NCI-H345 (cell line): ENCODE results near the gene CACNG4.

Experiments
- DNase-seq: peaks from one replicate; lab custom pipeline; 2025; lab: John Stamatoyannopoulos, UW

CACNG4 gene

DNA sequence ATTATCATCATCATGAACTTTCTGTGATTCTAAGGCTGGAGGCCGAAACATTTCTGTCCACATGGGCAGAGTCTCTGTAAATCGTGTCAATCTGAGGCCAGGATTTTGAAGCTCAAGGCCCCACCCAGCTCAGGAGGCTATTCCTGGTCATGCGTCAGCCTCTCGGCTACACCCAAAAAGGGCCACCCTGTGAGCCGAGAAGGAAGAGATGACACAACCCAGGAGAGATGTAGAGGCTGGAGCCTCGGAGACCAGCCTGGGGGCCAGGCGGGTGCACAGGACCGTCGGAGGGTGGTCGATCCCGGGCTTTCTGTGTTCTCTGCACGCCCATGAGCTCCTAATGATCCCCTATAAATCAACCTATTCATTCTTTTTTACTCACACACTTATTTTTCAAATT, 78.8 kb downstream of the CACNG4 start:
- DNase-seq: no peak

- DNase-seq: no peak
Observed at GRCh38 chr17:67044016-67044772, 79.7 kb downstream of the CACNG4 start, which contains the start of gene CACNG1. Gene CACNG1 (plus strand): TSS chr17:67044554. CDS start chr17:67044661, 107 bp downstream.

DNA sequence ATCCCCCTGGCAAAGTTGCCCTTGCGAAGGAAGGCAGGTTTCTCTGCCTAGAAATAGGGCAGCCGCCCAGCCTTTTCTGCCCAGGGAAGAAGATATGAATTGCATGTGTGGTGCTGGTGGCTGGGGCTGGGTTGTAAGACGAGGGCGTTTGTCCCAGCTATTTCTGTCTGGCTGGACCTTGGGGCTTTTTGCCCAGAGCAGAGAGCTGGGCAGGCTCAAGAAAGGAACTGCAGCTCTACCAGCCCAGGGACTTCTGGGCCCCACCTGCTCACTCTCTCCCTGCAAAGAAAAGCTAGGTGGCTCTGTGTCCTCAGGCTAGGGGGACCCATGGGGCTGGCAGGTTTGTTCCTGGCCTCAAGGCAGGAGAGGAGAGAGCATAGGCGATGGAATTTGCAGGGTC, 80.4 kb downstream of the CACNG4 start:
- DNase-seq: no peak

DNA sequence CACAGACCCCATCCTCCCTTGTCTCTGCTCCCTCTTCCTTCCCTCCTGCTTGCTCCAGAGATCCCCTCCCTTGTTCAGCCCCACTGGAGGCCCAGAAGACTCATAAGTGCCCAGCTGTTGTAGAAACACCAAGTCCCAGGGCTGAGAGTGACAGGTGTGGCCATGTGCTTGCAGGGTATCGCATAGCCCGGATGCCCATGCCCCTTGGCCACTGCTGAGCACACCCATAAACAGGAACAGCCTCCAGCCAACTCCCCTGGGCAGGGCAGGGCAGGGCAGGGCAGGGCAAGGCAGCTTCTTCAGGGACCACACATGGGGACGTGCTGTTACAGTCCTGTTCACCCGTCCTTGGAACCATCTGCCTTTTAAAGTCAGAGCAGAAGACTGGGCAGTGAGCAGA, 81.9 kb downstream of the CACNG4 start:
- no peak for DNase-seq

DNA sequence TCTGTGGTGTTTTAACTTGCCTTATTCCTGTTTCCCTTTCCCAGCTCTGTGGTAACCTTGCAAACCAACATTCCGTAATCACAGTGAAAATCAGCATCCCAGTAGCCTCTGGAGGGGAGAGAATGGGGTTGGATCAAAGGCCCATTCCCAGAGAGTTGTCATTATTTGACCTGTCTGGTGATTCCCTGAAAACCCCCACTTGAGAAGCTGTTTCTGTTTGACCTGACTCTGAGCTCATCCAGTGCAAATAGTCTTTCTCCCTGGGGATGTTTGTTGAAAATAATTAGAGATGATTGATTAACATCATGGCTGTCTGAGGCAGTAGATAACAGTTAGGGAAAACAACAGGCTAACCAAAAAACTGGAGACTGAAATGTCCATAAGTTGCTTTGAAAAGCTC, 82.9 kb downstream of the CACNG4 start:
- no peak for DNase-seq

DNA sequence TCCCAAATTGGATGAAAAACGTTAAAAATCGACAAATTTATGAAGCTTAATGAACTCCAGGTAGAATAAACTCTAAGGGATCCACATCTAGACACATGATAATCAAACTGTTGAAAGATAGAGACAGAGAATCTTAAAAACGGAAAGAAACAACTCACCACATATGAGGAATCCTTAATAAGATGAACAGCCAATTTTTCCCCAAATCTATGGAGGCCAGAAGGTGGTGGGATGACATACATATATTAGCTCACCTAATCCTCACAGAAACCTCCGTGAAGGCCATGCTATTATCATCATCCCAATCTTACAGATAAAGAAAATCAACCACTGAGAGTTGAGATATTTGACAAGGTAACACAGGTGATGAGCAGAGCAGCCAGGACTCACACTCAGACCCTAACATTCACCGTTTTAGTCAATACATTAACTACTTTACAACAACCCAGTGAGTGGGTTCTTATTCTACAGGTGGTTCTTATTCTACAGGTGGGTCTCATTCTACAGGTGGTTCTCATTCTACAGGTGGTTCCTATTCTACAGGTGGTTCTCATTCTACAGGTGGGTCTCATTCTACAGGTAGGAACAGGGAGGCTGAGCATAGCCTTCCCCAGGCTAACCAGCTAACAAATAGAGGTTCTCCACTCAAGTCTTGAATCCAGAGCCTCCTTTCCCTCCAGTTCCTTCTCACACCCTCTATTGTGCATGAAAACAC, 84.7 kb downstream of the CACNG4 start:
- DNase-seq: no peak

DNA sequence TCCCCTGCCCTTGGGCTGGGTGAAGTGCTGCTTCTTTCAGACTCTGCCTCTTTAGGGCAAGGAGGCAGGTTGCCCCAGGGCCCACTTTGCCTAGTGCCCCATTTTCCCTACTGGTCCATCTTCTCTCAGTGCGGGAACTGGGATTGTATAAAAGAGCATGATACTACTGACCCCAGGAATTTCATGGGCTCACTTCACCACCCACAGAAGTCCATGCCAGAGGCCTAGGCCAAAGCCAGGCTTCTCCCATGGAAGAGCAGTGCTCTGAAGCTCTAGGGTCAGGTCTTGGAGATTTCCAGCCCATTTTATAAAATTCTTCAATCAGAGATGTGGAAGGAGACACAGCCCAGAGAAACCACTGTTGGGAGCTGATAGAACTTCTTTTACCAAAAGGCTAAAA, 85.6 kb downstream of the CACNG4 start:
- no peak for DNase-seq

- no peak for DNase-seq
Observed at GRCh38 chr17:67050471-67051154, 86.1 kb downstream of the CACNG4 start.

DNA sequence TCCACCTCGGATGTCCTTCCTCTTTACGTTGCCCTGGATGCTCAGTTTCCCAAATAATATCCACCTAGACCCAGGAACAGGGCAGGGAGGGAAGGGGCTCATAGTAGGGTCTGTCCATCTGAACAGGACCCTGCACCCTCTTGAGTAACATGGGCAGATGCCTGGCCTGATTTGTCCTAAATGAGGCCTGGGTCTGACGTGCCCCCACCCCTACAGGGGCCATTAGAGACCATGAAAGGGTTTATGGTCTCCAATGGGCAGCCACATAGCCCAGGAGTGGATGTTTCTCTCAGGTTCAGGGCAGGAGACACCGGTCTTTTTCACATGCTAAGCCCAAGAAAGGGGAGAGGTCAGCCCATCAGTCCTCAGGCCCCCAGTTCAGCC, 86.6 kb downstream of the CACNG4 start:
- DNase-seq: no peak

DNA sequence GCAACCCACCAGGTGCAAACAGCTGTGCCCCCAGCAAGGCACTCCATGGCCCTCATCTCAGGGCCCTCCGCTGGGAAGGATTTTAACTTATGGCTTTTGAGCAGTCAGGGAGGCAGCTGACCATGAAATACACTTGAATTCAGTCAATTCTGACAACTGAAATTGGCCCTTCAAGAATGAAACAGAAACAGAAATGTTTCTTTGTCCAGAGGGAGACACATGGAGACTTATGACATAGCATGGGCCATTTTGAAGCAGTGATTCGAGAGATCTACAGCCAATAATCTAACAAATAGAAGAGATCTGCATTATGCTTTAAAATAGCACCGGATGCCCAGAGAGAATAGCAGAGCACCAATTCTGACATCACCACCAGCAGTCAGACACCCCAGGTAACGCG, 87.3 kb downstream of the CACNG4 start:
- DNase-seq: no peak

GRCh38 chr17:67052720-67053437, 88.4 kb downstream of the CACNG4 start:
- no peak for DNase-seq

GRCh38 chr17:67053438-67054000, 89.0 kb downstream of the CACNG4 start:
- DNase-seq: no peak

DNA sequence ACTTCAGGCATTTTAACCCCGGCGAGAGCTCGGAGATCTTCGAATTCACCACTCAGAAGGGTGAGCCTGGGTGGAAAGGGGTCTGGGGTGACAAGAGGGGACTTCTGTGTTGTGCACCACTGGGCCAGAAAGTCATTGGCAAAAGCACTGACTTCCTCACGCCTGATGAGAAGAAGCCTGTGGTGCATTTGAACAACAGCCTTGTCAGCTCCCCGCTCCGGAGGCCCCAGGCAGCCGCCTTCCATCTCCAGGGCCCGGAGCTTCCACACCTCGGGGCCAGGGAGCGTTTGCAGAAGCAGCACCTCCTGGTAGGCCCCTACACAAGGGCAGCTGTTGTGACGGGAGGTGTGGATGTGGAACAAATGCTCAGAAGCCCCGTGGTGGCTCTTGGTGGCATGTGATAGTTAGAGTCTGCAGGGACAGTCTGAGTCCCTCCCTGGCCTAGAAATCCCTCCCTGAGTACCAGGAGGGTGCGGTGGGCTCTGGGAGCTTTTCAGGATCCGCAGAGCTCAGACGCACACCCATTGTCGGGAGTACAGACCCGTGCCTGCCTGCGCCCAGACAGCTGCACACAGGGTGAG, 89.6 kb downstream of the CACNG4 start:
- DNase-seq: no peak

DNA sequence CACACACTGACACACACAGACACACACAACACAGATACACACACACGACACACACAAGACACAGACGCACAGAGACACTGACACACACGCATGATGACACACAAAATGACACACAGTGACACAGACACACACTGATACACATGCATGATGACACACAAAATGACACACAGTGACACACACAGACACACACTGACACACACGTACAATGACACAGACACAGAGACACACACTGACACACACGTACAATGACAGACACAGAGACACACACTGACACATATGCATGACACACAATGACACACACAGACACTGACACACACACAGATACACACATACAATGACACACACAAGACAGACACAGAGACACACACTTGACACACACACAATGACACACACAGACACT, 90.1 kb downstream of the CACNG4 start:
- no peak for DNase-seq

- DNase-seq: no peak
Observed at GRCh38 chr17:67055041-67055443, 90.5 kb downstream of the CACNG4 start.

DNA sequence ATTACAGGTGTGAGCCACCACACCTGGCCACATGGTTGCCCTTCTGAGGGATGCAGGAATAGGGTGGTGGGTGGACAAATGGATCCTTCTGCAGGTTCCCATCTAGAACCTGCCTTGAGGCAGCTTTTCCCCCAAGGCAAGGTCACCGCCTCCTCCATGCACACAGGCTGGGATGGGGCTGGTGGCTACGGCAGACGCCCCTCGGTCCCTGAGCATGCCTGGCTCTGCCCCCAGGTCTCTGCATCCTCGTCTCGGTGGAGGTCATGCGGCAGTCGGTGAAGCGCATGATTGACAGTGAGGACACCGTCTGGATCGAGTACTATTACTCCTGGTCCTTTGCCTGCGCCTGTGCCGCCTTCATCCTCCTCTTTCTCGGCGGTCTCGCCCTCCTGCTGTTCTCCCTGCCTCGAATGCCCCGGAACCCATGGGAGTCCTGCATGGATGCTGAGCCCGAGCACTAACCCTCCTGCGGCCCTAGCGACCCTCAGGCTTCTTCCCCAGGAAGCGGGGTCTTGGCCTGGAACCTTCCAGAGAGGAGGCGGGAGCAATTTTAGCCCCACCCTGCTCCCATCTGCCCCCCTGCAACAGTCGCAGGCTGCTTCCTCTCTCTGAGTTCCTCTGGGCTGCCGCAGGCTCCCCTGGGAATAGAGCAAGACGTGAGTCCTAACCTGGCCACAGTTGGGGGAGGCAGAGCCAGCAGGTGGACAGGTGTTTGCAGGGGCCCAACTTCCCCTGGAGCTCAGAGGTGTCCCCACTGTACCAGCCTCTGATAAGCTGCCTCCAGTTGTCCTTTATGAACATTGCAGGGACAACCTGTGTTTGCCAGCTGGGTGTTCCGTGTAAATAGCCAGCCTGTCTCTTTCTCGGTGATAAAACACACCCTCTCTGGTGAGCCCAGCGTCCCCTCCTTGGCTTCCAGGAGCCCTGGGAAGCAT, 91.6 kb downstream of the CACNG4 start:
- no peak for DNase-seq

- no peak for DNase-seq
Observed at GRCh38 chr17:67056746-67057490, 92.4 kb downstream of the CACNG4 start.

DNA sequence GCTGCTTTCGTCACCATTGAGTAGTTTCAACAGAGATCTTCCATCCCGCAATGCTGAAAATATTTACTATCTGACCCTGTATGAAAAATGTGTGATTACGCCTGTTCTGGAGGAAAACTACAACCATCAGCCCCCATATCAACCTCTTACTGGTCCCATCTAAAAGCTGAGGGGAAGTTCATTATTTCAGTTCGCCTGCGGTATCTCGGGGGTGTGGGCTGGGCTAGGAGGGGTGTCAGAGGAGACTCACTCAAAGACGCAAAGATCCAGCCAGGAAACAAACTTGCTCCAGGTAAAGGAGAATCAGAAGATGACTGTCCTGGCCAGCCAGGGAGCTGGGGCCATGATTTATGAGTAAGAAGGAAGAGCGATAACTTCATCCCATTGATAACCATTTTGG, 93.5 kb downstream of the CACNG4 start:
- no peak for DNase-seq

- DNase-seq: no peak
Observed at GRCh38 chr17:67059372-67059771, 94.9 kb downstream of the CACNG4 start.

GRCh38 chr17:67063141-67063540, 98.6 kb downstream of the CACNG4 start:
- DNase-seq: no peak
